ENCODE data around the gene CD300A. TPM values are rescaled to one million over a fixed set of nuclear protein-coding genes. Genes with fewer than 3 reads are reported as not detected.

CD300A gene
- total RNA-seq, 3 donors from 2014 or later (not counting 1 experiment from before 2014, with no cell fraction given): 287 to 370 (median 295) TPM

DNA sequence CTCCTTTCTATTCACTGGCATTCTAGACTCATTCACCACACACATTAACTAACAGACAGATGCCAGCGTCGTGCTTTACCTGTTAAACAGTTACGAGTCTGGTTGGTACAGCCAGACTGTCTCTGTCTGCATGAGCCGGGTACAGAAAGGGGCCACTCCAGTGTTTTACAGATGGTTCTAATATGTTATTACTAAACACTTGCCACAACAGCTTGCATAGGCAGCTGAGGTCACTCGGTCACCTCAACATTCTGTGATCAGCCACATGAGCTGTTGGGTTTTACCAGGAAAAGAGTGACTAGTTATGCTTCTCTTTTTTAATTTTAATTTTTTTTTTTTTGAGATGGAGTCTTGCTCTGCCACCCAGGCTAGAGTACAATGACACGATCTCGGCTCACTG, 25.2 kb downstream of the CD300A start:
- no peak overlapping the region for H3K4me3 ChIP-seq (ENCODE audit: low read length)
- Mint-ChIP-seq H3K27me3 (ENCODE audit: low read depth in 2 of 2) (no peaks in the 10 kb centered on the region), H3K36me3 (peaks cover 10% of the 10 kb centered on the region), H3K9me3 (no peaks in the 10 kb centered on the region), H3K4me3 (peak overlapping the region; percentile 69), H3K4me1 (peaks cover 51 to 71% of the 10 kb centered on the region in 2 donors), H3K27ac (peak overlapping the region; percentile 78 to 88)
- H3K27ac ChIP-seq (ENCODE audit: low read length): peak overlapping the region; percentile 59
- TF ChIP-seq, protein P1, sequence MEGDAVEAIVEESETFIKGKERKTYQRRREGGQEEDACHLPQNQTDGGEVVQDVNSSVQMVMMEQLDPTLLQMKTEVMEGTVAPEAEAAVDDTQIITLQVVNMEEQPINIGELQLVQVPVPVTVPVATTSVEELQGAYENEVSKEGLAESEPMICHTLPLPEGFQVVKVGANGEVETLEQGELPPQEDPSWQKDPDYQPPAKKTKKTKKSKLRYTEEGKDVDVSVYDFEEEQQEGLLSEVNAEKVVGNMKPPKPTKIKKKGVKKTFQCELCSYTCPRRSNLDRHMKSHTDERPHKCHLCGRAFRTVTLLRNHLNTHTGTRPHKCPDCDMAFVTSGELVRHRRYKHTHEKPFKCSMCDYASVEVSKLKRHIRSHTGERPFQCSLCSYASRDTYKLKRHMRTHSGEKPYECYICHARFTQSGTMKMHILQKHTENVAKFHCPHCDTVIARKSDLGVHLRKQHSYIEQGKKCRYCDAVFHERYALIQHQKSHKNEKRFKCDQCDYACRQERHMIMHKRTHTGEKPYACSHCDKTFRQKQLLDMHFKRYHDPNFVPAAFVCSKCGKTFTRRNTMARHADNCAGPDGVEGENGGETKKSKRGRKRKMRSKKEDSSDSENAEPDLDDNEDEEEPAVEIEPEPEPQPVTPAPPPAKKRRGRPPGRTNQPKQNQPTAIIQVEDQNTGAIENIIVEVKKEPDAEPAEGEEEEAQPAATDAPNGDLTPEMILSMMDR (IDR thresholded peaks at IDR 0.05): no peak
- peaks cover 14% of the 10 kb centered on the region for H3K36me3 ChIP-seq (ENCODE audit: control insufficient read depth, insufficient read depth, low read length)
- DNase-seq: no peak
- peaks cover 3% of the 10 kb centered on the region for H3K9me3 ChIP-seq (ENCODE audit: control insufficient read depth, insufficient read depth, low read length)
- 51% methylated on average over 7 of the region's 7 CpGs for WGBS (ENCODE audit: insufficient coverage)
- peak; percentile 50 to 71 (median 64) for ATAC-seq
- peaks cover 38% of the 10 kb centered on the region for H3K4me1 ChIP-seq (ENCODE audit: control insufficient read depth, insufficient read depth, low read length)
- intact Hi-C loops (cut with micrococcal nuclease): loop anchor here (1.0 to 10.0 kb wide), 2 partner anchors 12 to 187 kb away; no protein-coding TSS in a partner anchor
- H3K27me3 ChIP-seq (ENCODE audit: control insufficient read depth, insufficient read depth, low read length): no peaks in the 10 kb centered on the region

DNA sequence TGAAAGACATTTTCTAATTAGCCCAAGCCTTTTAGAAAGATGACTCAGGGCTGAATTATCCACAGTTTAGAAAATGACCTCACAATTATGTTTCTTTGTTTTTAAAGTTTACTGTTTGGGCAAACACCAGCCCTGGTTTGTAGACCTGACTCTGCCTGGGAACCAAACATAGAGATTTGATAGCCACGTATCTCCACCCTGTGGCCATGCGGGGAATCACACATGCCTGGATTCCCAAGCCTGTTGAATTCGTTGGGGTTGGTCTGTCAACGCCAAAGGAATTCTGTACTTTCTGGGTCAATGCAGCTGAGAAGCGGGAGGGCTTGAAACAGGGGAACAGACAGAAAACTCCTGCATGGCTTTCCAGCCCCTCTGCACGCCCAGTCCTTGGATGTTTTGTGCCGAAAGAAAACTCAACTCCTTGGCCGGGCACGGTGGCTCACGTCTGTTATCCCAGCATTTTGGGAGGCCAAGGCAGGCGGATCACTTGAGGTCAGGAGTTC, 26.9 kb downstream of the CD300A start:
- no peaks in the 10 kb centered on the region for H3K27me3 Mint-ChIP-seq (ENCODE audit: low read depth in 2 of 2)
- no peaks in the 10 kb centered on the region for H3K36me3 Mint-ChIP-seq
- Histone ChIP-seq H3K9me3 (ENCODE audit: control insufficient read depth, insufficient read depth, low read length) (peaks cover 2% of the 10 kb centered on the region), H3K27me3 (ENCODE audit: control insufficient read depth, insufficient read depth, low read length) (no peaks in the 10 kb centered on the region), H3K4me1 (ENCODE audit: control insufficient read depth, insufficient read depth, low read length) (peaks cover 35% of the 10 kb centered on the region), H3K4me3 (ENCODE audit: low read length) (no peak overlapping the region), H3K27ac (ENCODE audit: low read length) (no peak overlapping the region), H3K36me3 (ENCODE audit: control insufficient read depth, insufficient read depth, low read length) (peaks cover 3% of the 10 kb centered on the region)
- 52% methylated on average over 10 of the region's 11 CpGs for WGBS (ENCODE audit: insufficient coverage)
- no peaks in the 10 kb centered on the region for H3K9me3 Mint-ChIP-seq
- H3K27ac Mint-ChIP-seq: peak overlapping the region; percentile 78 to 88
- peak; percentile 63 to 85 for DNase-seq
- H3K4me3 Mint-ChIP-seq: peak overlapping the region; percentile 68
- intact Hi-C loops (cut with micrococcal nuclease): loop anchor here (1.0 to 10.0 kb wide), 4 partner anchors 36 to 189 kb away; no protein-coding TSS in a partner anchor
- H3K4me1 Mint-ChIP-seq: peaks cover 40 to 66% of the 10 kb centered on the region in 2 donors
- TF ChIP-seq, protein P1 (IDR thresholded peaks at IDR 0.05): peak; percentile 86
- peak; percentile 87 to 93 (median 90) for ATAC-seq

DNA sequence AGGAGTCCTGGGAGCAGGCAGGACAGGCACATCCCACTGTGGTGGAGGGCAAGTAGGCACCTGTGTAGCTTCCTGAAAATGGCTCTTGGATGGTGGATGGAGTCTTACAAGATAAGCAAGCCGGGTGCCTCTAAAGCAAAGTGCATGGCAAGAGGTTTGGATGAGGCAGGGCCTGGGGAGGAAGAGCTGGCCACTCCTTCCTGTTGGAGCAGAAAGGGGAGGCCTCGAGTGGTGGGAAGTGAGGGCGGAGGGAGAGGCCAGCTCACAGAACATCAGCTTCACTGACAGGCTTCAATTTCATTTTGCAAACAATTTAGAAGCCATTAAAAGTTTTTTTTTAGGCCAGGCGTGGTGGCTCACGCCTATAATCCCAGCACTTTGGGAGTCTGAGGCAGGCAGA, 31.0 kb downstream of the CD300A start:
- H3K27ac ChIP-seq (ENCODE audit: low read length): no peak overlapping the region
- no peaks in the 10 kb centered on the region for H3K36me3 ChIP-seq (ENCODE audit: control insufficient read depth, insufficient read depth, low read length)
- Mint-ChIP-seq H3K27ac (peak overlapping the region in 1 of 2 donors; percentile 53), H3K9me3 (no peaks in the 10 kb centered on the region), H3K4me3 (no peak overlapping the region), H3K36me3 (no peaks in the 10 kb centered on the region), H3K27me3 (ENCODE audit: low read depth in 2 of 2) (no peaks in the 10 kb centered on the region), H3K4me1 (peaks cover 8 to 25% of the 10 kb centered on the region in 2 donors)
- no peaks in the 10 kb centered on the region for H3K27me3 ChIP-seq (ENCODE audit: control insufficient read depth, insufficient read depth, low read length)
- TF ChIP-seq, protein P1 (IDR thresholded peaks at IDR 0.05): no peak
- H3K9me3 ChIP-seq (ENCODE audit: control insufficient read depth, insufficient read depth, low read length): no peaks in the 10 kb centered on the region
- intact Hi-C loops (cut with micrococcal nuclease): loop anchor here (10.0 kb wide), 1 partner anchor 193 kb away; no protein-coding TSS in a partner anchor
- ATAC-seq: no peak
- no peak overlapping the region for H3K4me3 ChIP-seq (ENCODE audit: low read length)
- H3K4me1 ChIP-seq (ENCODE audit: control insufficient read depth, insufficient read depth, low read length): peaks cover 11% of the 10 kb centered on the region
- WGBS (ENCODE audit: insufficient coverage): 68% methylated on average over 5 of the region's 5 CpGs
- no peak for DNase-seq

DNA sequence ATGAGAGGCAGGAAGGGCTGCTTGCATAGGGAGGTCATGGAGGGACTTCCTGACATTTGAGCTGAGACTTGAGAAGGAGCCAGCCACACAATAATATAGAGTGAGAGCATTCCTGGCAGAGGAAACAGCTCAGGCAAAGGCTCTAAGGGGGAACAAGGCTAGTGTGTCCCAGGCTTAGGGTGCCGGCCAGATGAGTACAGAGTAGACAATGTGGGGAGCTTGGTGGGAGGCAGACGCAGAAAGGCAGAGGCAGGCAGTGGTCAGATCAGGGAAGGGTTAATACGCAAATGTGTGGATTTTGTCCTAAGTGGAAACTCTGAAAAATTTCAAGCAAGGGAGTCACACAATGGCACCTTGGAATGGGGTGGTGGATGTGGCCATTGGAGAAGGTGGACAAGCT, 33.6 kb downstream of the CD300A start:
- Mint-ChIP-seq H3K4me1 (peaks cover 0 to 9% of the 10 kb centered on the region in 2 donors), H3K4me3 (no peak overlapping the region), H3K9me3 (no peaks in the 10 kb centered on the region), H3K36me3 (no peaks in the 10 kb centered on the region), H3K27me3 (ENCODE audit: low read depth in 2 of 2) (no peaks in the 10 kb centered on the region), H3K27ac (no peak overlapping the region)
- TF ChIP-seq, protein P1 (IDR thresholded peaks at IDR 0.05): no peak
- Histone ChIP-seq H3K4me3 (ENCODE audit: low read length) (no peak overlapping the region), H3K4me1 (ENCODE audit: control insufficient read depth, insufficient read depth, low read length) (no peaks in the 10 kb centered on the region), H3K27me3 (ENCODE audit: control insufficient read depth, insufficient read depth, low read length) (no peaks in the 10 kb centered on the region), H3K27ac (ENCODE audit: low read length) (no peak overlapping the region), H3K36me3 (ENCODE audit: control insufficient read depth, insufficient read depth, low read length) (no peaks in the 10 kb centered on the region), H3K9me3 (ENCODE audit: control insufficient read depth, insufficient read depth, low read length) (no peaks in the 10 kb centered on the region)
- intact Hi-C loops (cut with micrococcal nuclease): loop anchor here (10.0 kb wide), 1 partner anchor 195 kb away; no protein-coding TSS in a partner anchor
- DNase-seq (no peak), ATAC-seq (no peak)
- WGBS (ENCODE audit: insufficient coverage): 97% methylated on average over 3 of the region's 3 CpGs
